SK-N-MC (cell line): ENCODE results near the gene CIDEA.

Source experiments
- EZH2 ChIP-seq: fragments of 200-600 bp; sonication (generic); IDR thresholded peaks from one replicate; pipeline ENCODE4 v1.6.1; 2017; ENCODE audit warnings: antibody characterized with exemption
- POLR2AphosphoS5 ChIP-seq: IDR thresholded peaks from 2 replicates; pipeline ENCODE4 v1.6.1; 2012; ENCODE audit warnings: mild to moderate bottlenecking, low read depth, low read length, borderline replicate concordance

DNA sequence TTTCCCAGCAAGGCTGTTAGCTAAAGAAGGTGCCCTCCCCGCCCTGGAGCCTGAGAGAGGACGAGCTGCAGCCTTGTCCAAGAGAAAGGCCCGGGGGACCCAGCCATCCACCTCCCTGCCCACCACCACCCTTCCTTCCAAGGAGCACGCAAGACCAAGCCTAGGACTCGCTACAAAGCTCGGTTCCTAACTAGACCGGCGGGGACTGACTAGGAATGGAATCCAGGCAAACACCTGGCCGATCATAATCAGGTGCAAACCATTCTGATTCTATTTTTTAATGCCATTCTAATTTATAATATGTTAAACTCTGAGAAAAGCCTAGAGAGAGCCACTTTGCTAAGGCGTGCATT lies 34.2 kb downstream of the CIDEA start:
- TF ChIP-seq POLR2AphosphoS5 (no peak), EZH2 (no peak)
